MCF 10A (cell line): ENCODE results near the gene SMPD4. TPM values are rescaled to one million over a fixed set of nuclear protein-coding genes. Genes with fewer than 3 reads are reported as not detected.

Experiments used
- BruUV-seq: library from RNA; stranded (reverse); fragments of 400-500 nt; replicated peaks from 2 replicates; lab custom pipeline; 2021; lab: Mats Ljungman, UMichigan
- CTCF ChIA-PET: fragments of 300-600 bp; sonication (Branson Sonifier 250); formaldehyde crosslinking; extraction: SDS; loops from one replicate; lab custom pipeline; 2021; ENCODE audit warnings: antibody characterized with exemption, inconsistent platforms; lab: Yijun Ruan, JAX
- POLR2A ChIA-PET: fragments of 300-600, 350-650 bp; sonication (Branson Sonifier 250); formaldehyde crosslinking; extraction: SDS; loops from one replicate; lab custom pipeline; 2020; ENCODE audit warnings: antibody characterized with exemption, inconsistent platforms; lab: Yijun Ruan, JAX
- DNase-seq: peaks from one replicate; pipeline ENCODE4 v3.0.0-alpha.2; 2018; ENCODE audit not compliant: unreplicated experiment
- H3K27ac Mint-ChIP-seq: one replicate; pipeline ENCODE4 v1.8.0; 2022; ENCODE audit warnings: mild to moderate bottlenecking, low read depth, mixed read lengths; ENCODE audit not compliant: unreplicated experiment
- H3K27me3 Mint-ChIP-seq: one replicate; pipeline ENCODE4 v1.8.0; 2022; ENCODE audit warnings: mixed read lengths; ENCODE audit not compliant: insufficient read depth, unreplicated experiment
- H3K36me3 Mint-ChIP-seq: one replicate; pipeline ENCODE4 v1.8.0; 2022; ENCODE audit warnings: mild to moderate bottlenecking, moderate library complexity, mixed read lengths; ENCODE audit not compliant: insufficient read depth, unreplicated experiment
- H3K4me1 Mint-ChIP-seq: one replicate; pipeline ENCODE4 v1.8.0; 2022; ENCODE audit warnings: mixed read lengths; ENCODE audit not compliant: insufficient read depth, unreplicated experiment
- H3K4me3 Mint-ChIP-seq: one replicate; pipeline ENCODE4 v1.8.0; 2022; ENCODE audit warnings: mild to moderate bottlenecking, moderate library complexity, mixed read lengths; ENCODE audit not compliant: unreplicated experiment
- H3K9me3 Mint-ChIP-seq: one replicate; pipeline ENCODE4 v1.8.0; 2022; ENCODE audit warnings: mixed read lengths; ENCODE audit not compliant: unreplicated experiment
- intact Hi-C: fragments of 100-400 bp; cut with micrococcal nuclease; formaldehyde crosslinking; loops from 2 replicates; pipeline ENCODE4 v1.14.1; 2022
- total RNA-seq: library from RNA; stranded (reverse); gene quantifications from 2 replicates; pipeline ENCODE4 v1.2.3, GENCODE V29; 2022
- TF ChIP-seq, protein P1 (sequence below): fragments of 200-600 bp; IDR thresholded peaks from one replicate; pipeline ENCODE4 v1.8.0; 2022; ENCODE audit warnings: antibody characterized with exemption, mild to moderate bottlenecking; ENCODE audit not compliant: unreplicated experiment

SMPD4 gene
- total RNA-seq, 1 experiment from 2014 or later = 41.1 TPM

DNA sequence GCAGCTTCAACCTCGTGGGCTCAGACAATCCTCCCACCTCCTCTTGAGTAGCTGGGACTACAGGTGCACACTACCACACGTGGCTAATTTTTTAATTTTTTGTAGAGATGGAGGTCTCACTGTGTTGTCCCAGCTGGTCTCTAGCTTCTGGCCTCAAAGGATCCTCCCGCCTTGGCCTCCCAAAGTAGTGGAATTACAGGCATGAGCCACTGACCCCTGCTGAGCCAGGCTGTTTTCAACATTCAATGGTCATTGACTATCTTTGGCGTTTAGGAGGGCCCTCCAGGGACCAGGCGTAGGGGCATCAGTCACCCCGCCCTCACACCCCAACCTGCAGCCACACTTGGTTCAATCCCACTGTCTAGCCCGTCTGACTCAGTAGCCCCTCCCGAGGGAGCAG is 5.9 kb upstream of the SMPD4 start:
- H3K27ac Mint-ChIP-seq = no peak overlapping the region
- no peaks in the 10 kb centered on the region for H3K9me3 Mint-ChIP-seq
- no TSS peak for BruUV-seq
- H3K4me1 Mint-ChIP-seq = peaks cover 5% of the 10 kb centered on the region
- H3K27me3 Mint-ChIP-seq = no peaks in the 10 kb centered on the region
- POLR2A ChIA-PET = no interaction called here
- CTCF ChIA-PET = interaction anchor here (0.5 to 1.2 kb wide), 2 partner anchors 32 to 144 kb away, joined by 3 to 4 read pairs; no protein-coding TSS in a partner anchor
- H3K36me3 Mint-ChIP-seq = peaks cover 19% of the 10 kb centered on the region
- intact Hi-C loops = loop anchor here (10.0 kb wide), 1 partner anchor 68 kb away; no protein-coding TSS in a partner anchor
- H3K4me3 Mint-ChIP-seq = no peak overlapping the region
- no peak for DNase-seq
- TF ChIP-seq, protein P1, sequence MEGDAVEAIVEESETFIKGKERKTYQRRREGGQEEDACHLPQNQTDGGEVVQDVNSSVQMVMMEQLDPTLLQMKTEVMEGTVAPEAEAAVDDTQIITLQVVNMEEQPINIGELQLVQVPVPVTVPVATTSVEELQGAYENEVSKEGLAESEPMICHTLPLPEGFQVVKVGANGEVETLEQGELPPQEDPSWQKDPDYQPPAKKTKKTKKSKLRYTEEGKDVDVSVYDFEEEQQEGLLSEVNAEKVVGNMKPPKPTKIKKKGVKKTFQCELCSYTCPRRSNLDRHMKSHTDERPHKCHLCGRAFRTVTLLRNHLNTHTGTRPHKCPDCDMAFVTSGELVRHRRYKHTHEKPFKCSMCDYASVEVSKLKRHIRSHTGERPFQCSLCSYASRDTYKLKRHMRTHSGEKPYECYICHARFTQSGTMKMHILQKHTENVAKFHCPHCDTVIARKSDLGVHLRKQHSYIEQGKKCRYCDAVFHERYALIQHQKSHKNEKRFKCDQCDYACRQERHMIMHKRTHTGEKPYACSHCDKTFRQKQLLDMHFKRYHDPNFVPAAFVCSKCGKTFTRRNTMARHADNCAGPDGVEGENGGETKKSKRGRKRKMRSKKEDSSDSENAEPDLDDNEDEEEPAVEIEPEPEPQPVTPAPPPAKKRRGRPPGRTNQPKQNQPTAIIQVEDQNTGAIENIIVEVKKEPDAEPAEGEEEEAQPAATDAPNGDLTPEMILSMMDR = no peak

DNA sequence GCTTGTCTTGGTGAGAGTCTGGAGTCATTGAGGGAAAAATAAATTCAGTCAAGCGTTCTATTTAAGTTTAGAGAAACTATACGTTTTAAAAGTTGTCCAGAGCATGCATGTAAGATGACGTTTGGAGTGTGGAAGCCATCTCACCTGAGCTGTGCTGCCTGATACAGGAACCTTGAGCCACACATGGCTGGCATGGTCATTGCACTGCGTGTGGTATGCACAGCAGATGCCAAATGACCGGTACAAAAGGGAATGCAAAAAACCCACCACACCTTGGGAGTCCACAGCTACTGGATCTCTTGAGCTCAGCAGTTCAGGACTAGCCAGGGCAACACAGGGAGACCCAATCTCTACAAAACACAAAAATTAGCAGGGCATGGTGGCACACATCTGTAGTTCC is 5.0 kb upstream of the SMPD4 start:
- no TSS peak for BruUV-seq
- H3K36me3 Mint-ChIP-seq = peaks cover 19% of the 10 kb centered on the region
- no peaks in the 10 kb centered on the region for H3K27me3 Mint-ChIP-seq
- no peak overlapping the region for H3K4me3 Mint-ChIP-seq
- TF ChIP-seq, protein P1 = no peak
- no peak overlapping the region for H3K27ac Mint-ChIP-seq
- POLR2A ChIA-PET = no interaction called here
- peaks cover 5% of the 10 kb centered on the region for H3K4me1 Mint-ChIP-seq
- no peaks in the 10 kb centered on the region for H3K9me3 Mint-ChIP-seq
- no peak for DNase-seq
- intact Hi-C loops = loop anchor here (10.0 kb wide), 1 partner anchor 68 kb away; no protein-coding TSS in a partner anchor
- CTCF ChIA-PET = interaction anchor here (0.8 to 1.2 kb wide), 2 partner anchors 145 to 146 kb away, joined by 3 to 4 read pairs; no protein-coding TSS in a partner anchor

DNA sequence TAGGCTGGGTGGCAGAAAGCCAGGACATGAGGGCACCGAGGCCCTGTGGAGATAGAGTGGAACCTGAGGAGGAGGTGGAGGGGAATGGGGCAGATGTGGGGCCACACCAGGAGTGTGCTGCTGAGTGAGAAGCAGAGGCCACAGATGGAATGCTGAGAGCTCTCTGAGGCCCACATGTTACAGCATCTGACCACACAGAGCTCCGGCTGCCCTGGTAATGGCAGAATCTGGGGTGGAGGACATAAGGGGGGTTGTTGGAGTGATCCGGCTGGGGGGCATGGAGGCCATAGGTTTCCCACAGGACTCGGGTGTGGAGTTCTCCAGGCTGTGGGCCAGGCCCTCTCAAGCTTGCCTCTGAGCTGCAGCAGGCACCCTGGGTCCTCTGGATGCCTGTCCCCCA is 4.5 kb upstream of the SMPD4 start:
- TF ChIP-seq, protein P1 = no peak
- no peaks in the 10 kb centered on the region for H3K9me3 Mint-ChIP-seq
- no peak overlapping the region for H3K27ac Mint-ChIP-seq
- H3K4me3 Mint-ChIP-seq = no peak overlapping the region
- peaks cover 19% of the 10 kb centered on the region for H3K36me3 Mint-ChIP-seq
- no TSS peak for BruUV-seq
- CTCF ChIA-PET = interaction anchor here (0.6 to 0.8 kb wide), 2 partner anchors 131 to 147 kb away, joined by 3 read pairs; no protein-coding TSS in a partner anchor
- POLR2A ChIA-PET = no interaction called here
- H3K27me3 Mint-ChIP-seq = no peaks in the 10 kb centered on the region
- peaks cover 5% of the 10 kb centered on the region for H3K4me1 Mint-ChIP-seq
- no peak for DNase-seq
- intact Hi-C loops = loop anchor here (10.0 kb wide), 1 partner anchor 69 kb away; no protein-coding TSS in a partner anchor

DNA sequence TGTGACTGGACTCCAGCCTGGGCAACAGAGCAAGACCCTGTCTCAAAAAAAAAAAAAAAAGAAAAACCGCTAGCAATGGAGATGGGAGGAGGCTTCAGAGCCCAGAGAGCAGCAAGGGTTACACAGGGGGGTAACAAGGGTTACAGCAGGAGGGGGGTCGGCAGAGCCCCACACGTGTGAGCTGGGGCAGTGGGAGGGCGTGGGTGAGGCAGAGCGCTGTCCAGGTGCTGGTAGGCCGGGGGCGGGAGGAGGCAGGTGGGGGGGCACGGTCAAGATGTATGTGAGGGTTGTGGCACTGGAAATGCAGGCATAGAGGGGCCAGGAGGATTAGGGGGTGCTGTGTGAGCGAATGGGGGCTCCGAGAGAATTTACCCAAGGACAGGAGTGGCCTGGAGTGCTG is 4.0 kb upstream of the SMPD4 start:
- BruUV-seq = no TSS peak
- ChIA-PET POLR2A (no interaction called here), CTCF (interaction anchor here (0.6 to 5.7 kb wide), 2 partner anchors 131 to 150 kb away, joined by 3 to 90 read pairs; no protein-coding TSS in a partner anchor)
- H3K4me3 Mint-ChIP-seq = no peak overlapping the region
- no peaks in the 10 kb centered on the region for H3K27me3 Mint-ChIP-seq
- H3K9me3 Mint-ChIP-seq = no peaks in the 10 kb centered on the region
- intact Hi-C loops = loop anchor here (10.0 kb wide), 1 partner anchor 69 kb away; no protein-coding TSS in a partner anchor
- TF ChIP-seq, protein P1 = no peak
- peaks cover 5% of the 10 kb centered on the region for H3K4me1 Mint-ChIP-seq
- no peak overlapping the region for H3K27ac Mint-ChIP-seq
- H3K36me3 Mint-ChIP-seq = peaks cover 19% of the 10 kb centered on the region
- DNase-seq = no peak
